ENCODE measurements around the gene F3.

F3 gene

GRCh38 chr1:94551449-94551848, 9.9 kb upstream of the F3 start:
- no peak for DNase-seq

- DNase-seq = no peak
These were observed 9.3 kb upstream of the F3 start for GRCh38 chr1:94550800-94551241.

- DNase-seq = no peak
These were observed 8.8 kb upstream of the F3 start for GRCh38 chr1:94550396-94550795.

GRCh38 chr1:94549706-94550105, 8.1 kb upstream of the F3 start:
- DNase-seq = no peak

GRCh38 chr1:94544706-94545490, 3.3 kb upstream of the F3 start:
- DNase-seq = no peak

- DNase-seq = no peak
These were observed 2.5 kb upstream of the F3 start for GRCh38 chr1:94543893-94544635.

GRCh38 chr1:94543001-94543400, 1.4 kb upstream of the F3 start:
- DNase-seq = no peak

GRCh38 chr1:94542088-94542870, 720 bp upstream of the F3 start:
- DNase-seq = no peak

- no peak for DNase-seq
These were observed 916 bp downstream of the F3 start for GRCh38 chr1:94540440-94541245.

- DNase-seq = no peak
These were observed 2.1 kb downstream of the F3 start for GRCh38 chr1:94539496-94539895.

GRCh38 chr1:94538243-94538827, 3.2 kb downstream of the F3 start:
- DNase-seq = no peak

- DNase-seq = no peak
These were observed 4.3 kb downstream of the F3 start for GRCh38 chr1:94537254-94537653.

GRCh38 chr1:94535879-94536278, 5.7 kb downstream of the F3 start:
- no peak for DNase-seq

- no peak for DNase-seq
These were observed 6.5 kb downstream of the F3 start for GRCh38 chr1:94535095-94535494.

GRCh38 chr1:94532077-94532476, 9.5 kb downstream of the F3 start:
- DNase-seq = no peak

- no peak for DNase-seq
These were observed 9.9 kb downstream of the F3 start for GRCh38 chr1:94531664-94532063.

- DNase-seq = no peak
These were observed 11.1 kb downstream of the F3 start for GRCh38 chr1:94530373-94530878.

GRCh38 chr1:94529416-94529815, 12.1 kb downstream of the F3 start:
- DNase-seq = no peak

- no peak for DNase-seq
These were observed 12.7 kb downstream of the F3 start for GRCh38 chr1:94528826-94529225.

- no peak for DNase-seq
These were observed 13.3 kb downstream of the F3 start for GRCh38 chr1:94528299-94528698.

- no peak for DNase-seq
These were observed 14.0 kb downstream of the F3 start for GRCh38 chr1:94527447-94528031.
